H9 (cell line): ENCODE measurements around the gene DENND1A. TPM values are rescaled to one million over a fixed set of nuclear protein-coding genes. Genes with fewer than 3 reads are reported as not detected.

Experiments used
- DNase-seq: peaks from one replicate; pipeline ENCODE4 v3.0.0-alpha.2; 2017
- H2AFZ ChIP-seq: one replicate; pipeline ENCODE4 v1.6.1; 2013; ENCODE audit warnings: mild to moderate bottlenecking, low read length, control low read depth, moderate library complexity
- H2AK5ac ChIP-seq: 2 replicates; pipeline ENCODE4 v1.6.1; 2013; ENCODE audit warnings: low read length, control low read depth, mixed read lengths; ENCODE audit not compliant: insufficient read length
- H2BK120ac ChIP-seq: one replicate; pipeline ENCODE4 v1.6.1; 2013; ENCODE audit warnings: low read depth, mild to moderate bottlenecking, low read length, control low read depth, inconsistent platforms; ENCODE audit not compliant: poor library complexity, severe bottlenecking
- H2BK12ac ChIP-seq: 2 replicates; pipeline ENCODE4 v1.6.1; 2013; ENCODE audit warnings: low read length, control low read depth, mixed read lengths, low read depth; ENCODE audit not compliant: insufficient read length
- H2BK15ac ChIP-seq: 2 replicates; pipeline ENCODE4 v1.6.1; 2013; ENCODE audit warnings: low read depth, low read length, control low read depth
- H2BK20ac ChIP-seq: one replicate; pipeline ENCODE4 v1.6.1; 2013; ENCODE audit warnings: low read depth, mild to moderate bottlenecking, low read length, control low read depth, inconsistent platforms; ENCODE audit not compliant: poor library complexity, severe bottlenecking
- H2BK5ac ChIP-seq: 2 replicates; pipeline ENCODE4 v1.6.1; 2013; ENCODE audit warnings: low read length, control low read depth, mixed read lengths; ENCODE audit not compliant: insufficient read length
- H3K14ac ChIP-seq: 2 replicates; pipeline ENCODE4 v1.6.1; 2013; ENCODE audit warnings: low read length, control low read depth; ENCODE audit not compliant: insufficient read depth
- H3K18ac ChIP-seq: 2 replicates; pipeline ENCODE4 v1.6.1; 2013; ENCODE audit warnings: low read depth, mild to moderate bottlenecking, mixed read lengths, low read length, control low read depth; ENCODE audit not compliant: insufficient read length
- H3K23ac ChIP-seq: 2 replicates; pipeline ENCODE4 v1.6.1; 2013; ENCODE audit warnings: low read length, control low read depth, mixed read lengths, low read depth; ENCODE audit not compliant: insufficient read length
- H3K23me2 ChIP-seq: 2 replicates; pipeline ENCODE4 v1.6.1; 2013; ENCODE audit warnings: low read depth, mild to moderate bottlenecking, mixed read lengths, low read length, control low read depth; ENCODE audit not compliant: insufficient read length, poor library complexity, severe bottlenecking
- H3K27ac ChIP-seq: 2 replicates; pipeline ENCODE4 v1.5.1; 2013; ENCODE audit warnings: low read length, control low read depth, mixed read lengths, low read depth; ENCODE audit not compliant: insufficient read length
- H3K27me3 ChIP-seq: 2 replicates; pipeline ENCODE4 v1.6.1; 2013; ENCODE audit warnings: low read length, control low read depth, inconsistent platforms; ENCODE audit not compliant: insufficient read depth
- H3K4ac ChIP-seq: 2 replicates; pipeline ENCODE4 v1.6.1; 2013; ENCODE audit warnings: low read depth, mild to moderate bottlenecking, control low read depth, inconsistent platforms, low read length, moderate library complexity
- H3K4me1 ChIP-seq: 2 replicates; pipeline ENCODE4 v1.6.1; 2013; ENCODE audit warnings: low read length, control low read depth, inconsistent platforms; ENCODE audit not compliant: insufficient read depth
- H3K4me2 ChIP-seq: 2 replicates; pipeline ENCODE4 v1.6.1; 2013; ENCODE audit warnings: low read length, control low read depth, mixed read lengths; ENCODE audit not compliant: insufficient read length, insufficient read depth
- H3K56ac ChIP-seq: 2 replicates; pipeline ENCODE4 v1.6.1; 2013; ENCODE audit warnings: low read depth, mild to moderate bottlenecking, mixed read lengths, low read length, control low read depth; ENCODE audit not compliant: insufficient read length
- H3K79me1 ChIP-seq: 2 replicates; pipeline ENCODE4 v1.6.1; 2013; ENCODE audit warnings: low read depth, mild to moderate bottlenecking, moderate library complexity, low read length, control low read depth, inconsistent platforms; ENCODE audit not compliant: insufficient read depth, poor library complexity, severe bottlenecking
- H3K79me2 ChIP-seq: 2 replicates; pipeline ENCODE4 v1.6.1; 2013; ENCODE audit warnings: low read length, control low read depth, inconsistent platforms; ENCODE audit not compliant: insufficient read depth
- H3K9ac ChIP-seq: 2 replicates; pipeline ENCODE4 v1.6.1; 2013; ENCODE audit warnings: low read length, control low read depth, mixed read lengths; ENCODE audit not compliant: insufficient read length; ENCODE audit errors: extremely low read depth
- H3K9me3 ChIP-seq: one replicate; pipeline ENCODE4 v1.6.1; 2013; ENCODE audit warnings: low read depth, low read length, inconsistent platforms; ENCODE audit not compliant: control insufficient read depth
- H3T11ph ChIP-seq: one replicate; pipeline ENCODE4 v1.6.1; 2013; ENCODE audit warnings: mild to moderate bottlenecking, low read length, control low read depth, inconsistent platforms
- H4K20me1 ChIP-seq: one replicate; pipeline ENCODE4 v1.6.1; 2013; ENCODE audit not compliant: control insufficient read depth, insufficient read length, insufficient read depth
- H4K5ac ChIP-seq: 2 replicates; pipeline ENCODE4 v1.6.1; 2013; ENCODE audit warnings: low read depth, mild to moderate bottlenecking, mixed read lengths, low read length, control low read depth; ENCODE audit not compliant: insufficient read length
- H4K8ac ChIP-seq: replicated peaks from 2 replicates; pipeline ENCODE4 v1.6.1; 2013; ENCODE audit warnings: low read length, control low read depth, mixed read lengths, low read depth; ENCODE audit not compliant: insufficient read length
- H4K91ac ChIP-seq: 2 replicates; pipeline ENCODE4 v1.6.1; 2013; ENCODE audit warnings: low read depth, mild to moderate bottlenecking, moderate library complexity, mixed read lengths, low read length, control low read depth; ENCODE audit not compliant: insufficient read length
- H3K27ac Mint-ChIP-seq, 3 experiments: 2 replicates in 2 of 3; 3 replicates in 1 of 3; pipeline ENCODE4 v1.8.0; 2020 to 2021; ENCODE audit warnings: mixed read lengths in 3 of 3, mild to moderate bottlenecking in 1 of 3, moderate library complexity in 1 of 3
- H3K27me3 Mint-ChIP-seq: 2 replicates; pipeline ENCODE4 v1.8.0; 2021; ENCODE audit warnings: low read depth, mild to moderate bottlenecking, moderate library complexity, mixed read lengths
- H3K36me3 Mint-ChIP-seq, 3 experiments: 2 replicates in 2 of 3; 3 replicates in 1 of 3; pipeline ENCODE4 v1.8.0; 2020 to 2021; ENCODE audit warnings: low read depth in 3 of 3, mixed read lengths in 3 of 3; ENCODE audit not compliant: insufficient read depth in 1 of 3
- H3K4me1 Mint-ChIP-seq, 2 experiments: 2 replicates each; pipeline ENCODE4 v1.8.0; 2020; ENCODE audit warnings: mixed read lengths in 2 of 2
- H3K4me3 Mint-ChIP-seq, 2 experiments: 2 replicates in 1 of 2; 3 replicates in 1 of 2; pipeline ENCODE4 v1.8.0; 2020 to 2021; ENCODE audit warnings: mild to moderate bottlenecking in 2 of 2, mixed read lengths in 2 of 2, moderate library complexity in 1 of 2
- H3K9me3 Mint-ChIP-seq, 2 experiments: 2 replicates in 1 of 2; 3 replicates in 1 of 2; pipeline ENCODE4 v1.8.0; 2020; ENCODE audit warnings: mild to moderate bottlenecking in 2 of 2, mixed read lengths in 2 of 2, moderate library complexity in 1 of 2
- WGBS: extraction: QIAGEN DNeasy Blood & Tissue Kit; methylation state at CpG from one replicate; pipeline ENCODE4 v1.1.7; 2013; ENCODE audit warnings: missing lambda C conversion rate, low lambda C conversion rate, mixed read lengths; ENCODE audit not compliant: insufficient read length; ENCODE audit errors: extremely low coverage; 5-methylcytosine and 5-hydroxymethylcytosine counted together
- total RNA-seq: library from RNA; stranded (reverse); gene quantifications from 2 replicates; pipeline ENCODE4 v1.2.1, GENCODE V29; 2021
- TF ChIP-seq, protein P1 (sequence below): fragments of 200-600 bp; sonication (generic); conservative IDR thresholded peaks from 3 replicates; pipeline ENCODE4 v1.8.0; 2021; ENCODE audit warnings: antibody characterized with exemption, mild to moderate bottlenecking

Gene DENND1A
- total RNA-seq, 1 experiment from 2014 or later: 20.4 TPM

DNA sequence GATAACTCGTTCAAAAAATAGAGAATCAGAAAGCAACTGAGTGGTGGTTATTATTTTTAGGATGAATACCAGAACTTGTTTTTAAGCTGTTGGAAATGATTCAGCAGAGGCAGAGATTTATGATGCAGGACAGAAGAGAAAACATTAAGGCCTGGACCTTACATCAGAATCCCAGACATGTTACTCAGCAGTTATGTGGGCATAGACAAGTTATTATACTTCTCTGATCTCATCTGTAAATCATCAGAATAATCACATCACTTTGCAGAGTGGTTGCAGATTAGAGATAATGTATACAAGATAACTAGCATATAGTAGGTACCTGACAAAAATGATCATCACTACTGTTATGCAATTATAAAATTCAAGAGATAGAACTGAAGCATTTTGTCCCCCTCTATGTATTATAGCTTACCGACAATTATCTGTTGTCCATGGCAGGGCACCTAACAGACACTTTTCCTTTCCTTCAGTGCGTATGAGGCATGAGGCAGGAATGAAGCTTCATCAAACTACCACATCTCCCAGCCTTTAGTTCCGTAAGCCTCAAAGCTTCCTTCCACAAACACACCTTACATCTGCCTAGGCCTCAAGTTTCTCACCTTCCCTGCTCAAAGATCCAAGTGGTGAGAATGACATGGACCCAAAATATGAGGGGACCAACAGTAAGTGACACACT, 165.9 kb downstream of the DENND1A start:
- H2BK12ac ChIP-seq: no peak overlapping the region
- H3K79me2 ChIP-seq: no peaks in the 10 kb centered on the region
- H2BK20ac ChIP-seq: no peak overlapping the region
- H4K91ac ChIP-seq: no peak overlapping the region
- no peak overlapping the region for H4K8ac ChIP-seq
- H2BK5ac ChIP-seq: no peak overlapping the region
- no peak overlapping the region for H2AK5ac ChIP-seq
- no peak overlapping the region for H3K14ac ChIP-seq
- H3K4me2 ChIP-seq: no peak overlapping the region
- H3K9ac ChIP-seq: no peak overlapping the region
- WGBS: no CpG with 5 or more reads among the region's 4 CpGs
- H3K4ac ChIP-seq: no peak overlapping the region
- no peak for DNase-seq
- Mint-ChIP-seq H3K27me3 (no peaks in the 10 kb centered on the region), H3K4me1 (no peaks in the 10 kb centered on the region; a peak in 1 of 4 replicates), H3K9me3 (no peaks in the 10 kb centered on the region), H3K27ac (peak overlapping the region in 1 of 3 experiments; percentile 21; a peak in 1 of 7 replicates), H3K36me3 (no peaks in the 10 kb centered on the region), H3K4me3 (no peak overlapping the region)
- H3K4me1 ChIP-seq: peaks cover 8% of the 10 kb centered on the region; the same call in 1 of the 2 replicates
- no peak overlapping the region for H3K27ac ChIP-seq
- no peaks in the 10 kb centered on the region for H3K27me3 ChIP-seq
- H3K79me1 ChIP-seq: no peaks in the 10 kb centered on the region
- H2BK120ac ChIP-seq: no peak overlapping the region
- H4K20me1 ChIP-seq: no peaks in the 10 kb centered on the region
- no peaks in the 10 kb centered on the region for H3K9me3 ChIP-seq
- no peak overlapping the region for H3K18ac ChIP-seq
- H3K56ac ChIP-seq: no peak overlapping the region
- H2BK15ac ChIP-seq: no peak overlapping the region
- no peak overlapping the region for H4K5ac ChIP-seq
- no peak overlapping the region for H3K23ac ChIP-seq
- H2AFZ ChIP-seq: no peak overlapping the region
- H3K23me2 ChIP-seq: no peaks in the 10 kb centered on the region
- no peak overlapping the region for H3T11ph ChIP-seq
- TF ChIP-seq, protein P1, sequence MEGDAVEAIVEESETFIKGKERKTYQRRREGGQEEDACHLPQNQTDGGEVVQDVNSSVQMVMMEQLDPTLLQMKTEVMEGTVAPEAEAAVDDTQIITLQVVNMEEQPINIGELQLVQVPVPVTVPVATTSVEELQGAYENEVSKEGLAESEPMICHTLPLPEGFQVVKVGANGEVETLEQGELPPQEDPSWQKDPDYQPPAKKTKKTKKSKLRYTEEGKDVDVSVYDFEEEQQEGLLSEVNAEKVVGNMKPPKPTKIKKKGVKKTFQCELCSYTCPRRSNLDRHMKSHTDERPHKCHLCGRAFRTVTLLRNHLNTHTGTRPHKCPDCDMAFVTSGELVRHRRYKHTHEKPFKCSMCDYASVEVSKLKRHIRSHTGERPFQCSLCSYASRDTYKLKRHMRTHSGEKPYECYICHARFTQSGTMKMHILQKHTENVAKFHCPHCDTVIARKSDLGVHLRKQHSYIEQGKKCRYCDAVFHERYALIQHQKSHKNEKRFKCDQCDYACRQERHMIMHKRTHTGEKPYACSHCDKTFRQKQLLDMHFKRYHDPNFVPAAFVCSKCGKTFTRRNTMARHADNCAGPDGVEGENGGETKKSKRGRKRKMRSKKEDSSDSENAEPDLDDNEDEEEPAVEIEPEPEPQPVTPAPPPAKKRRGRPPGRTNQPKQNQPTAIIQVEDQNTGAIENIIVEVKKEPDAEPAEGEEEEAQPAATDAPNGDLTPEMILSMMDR: no peak
